Memory B cell (primary cell): ENCODE results near the gene RBM47.
"Not testable (repeated sequence)": the region's sequence is repeated elsewhere in the genome, so short reads cannot be mapped to it uniquely, and the experiment has no call there.

ENCODE experiments used
- ATAC-seq: fragments of 150-1000 bp; cut with Tn5 transposase; 2 replicates; pipeline ENCODE4 v1.10.0; 2021; ENCODE audit warnings: low read depth, mild to moderate bottlenecking, moderate library complexity
- DNase-seq, 2 donors: peaks; one replicate each; pipeline ENCODE4 v3.0.0; 2022; ENCODE audit warnings: low spot score in 2 of 2
- H3K27ac Mint-ChIP-seq: one replicate; pipeline ENCODE4 v1.8.0; 2022; ENCODE audit warnings: mild to moderate bottlenecking, moderate library complexity, mixed read lengths
- H3K27me3 Mint-ChIP-seq: one replicate; pipeline ENCODE4 v1.8.0; 2022; ENCODE audit warnings: mixed read lengths
- H3K36me3 Mint-ChIP-seq: one replicate; pipeline ENCODE4 v1.8.0; 2022; ENCODE audit warnings: mild to moderate bottlenecking, mixed read lengths
- H3K4me1 Mint-ChIP-seq: one replicate; pipeline ENCODE4 v1.8.0; 2022; ENCODE audit warnings: mixed read lengths
- H3K4me3 Mint-ChIP-seq: one replicate; pipeline ENCODE4 v1.8.0; 2022; ENCODE audit warnings: mild to moderate bottlenecking, moderate library complexity, mixed read lengths
- H3K9me3 Mint-ChIP-seq: one replicate; pipeline ENCODE4 v1.8.0; 2022; ENCODE audit warnings: mixed read lengths

The RBM47 gene

GRCh38 chr4:40573593-40574311 lies 55.9 kb downstream of the RBM47 start:
- H3K4me3 Mint-ChIP-seq = peak overlapping the region; percentile 68
- H3K4me1 Mint-ChIP-seq = peaks cover 30% of the 10 kb centered on the region
- H3K27ac Mint-ChIP-seq = peak overlapping the region; percentile 98
- peak; percentile 23 for ATAC-seq
- H3K9me3 Mint-ChIP-seq = no peaks in the 10 kb centered on the region
- DNase-seq = no peak
- H3K36me3 Mint-ChIP-seq = no peaks in the 10 kb centered on the region
- H3K27me3 Mint-ChIP-seq = no peaks in the 10 kb centered on the region

GRCh38 chr4:40572692-40573310 lies 56.9 kb downstream of the RBM47 start:
- Mint-ChIP-seq H3K4me1 (peaks cover 30% of the 10 kb centered on the region), H3K4me3 (peak overlapping the region; percentile 34), H3K9me3 (no peaks in the 10 kb centered on the region)

GRCh38 chr4:40571208-40571607 lies 58.5 kb downstream of the RBM47 start:
- Mint-ChIP-seq H3K27me3 (no peaks in the 10 kb centered on the region), H3K36me3 (no peaks in the 10 kb centered on the region), H3K4me1 (peaks cover 16% of the 10 kb centered on the region), H3K27ac (no peak overlapping the region), H3K9me3 (no peaks in the 10 kb centered on the region), H3K4me3 (no peak overlapping the region)
- DNase-seq (no peak), ATAC-seq (no peak)

More at GRCh38 chr4:40572692-40573310, 56.9 kb downstream of the RBM47 start:
- Mint-ChIP-seq H3K27me3 (no peaks in the 10 kb centered on the region), H3K36me3 (no peaks in the 10 kb centered on the region), H3K27ac (peak overlapping the region; percentile 84)
- ATAC-seq (no peak), DNase-seq (peak in 1 of 2 donors; percentile 15)

- no peak for ATAC-seq
- H3K4me3 Mint-ChIP-seq = no peak overlapping the region
- no peaks in the 10 kb centered on the region for H3K9me3 Mint-ChIP-seq
- no peaks in the 10 kb centered on the region for H3K36me3 Mint-ChIP-seq
- H3K27me3 Mint-ChIP-seq = no peaks in the 10 kb centered on the region
- H3K4me1 Mint-ChIP-seq = peaks cover 16% of the 10 kb centered on the region
- DNase-seq = no peak
- no peak overlapping the region for H3K27ac Mint-ChIP-seq
Observed at GRCh38 chr4:40570348-40571077, 59.2 kb downstream of the RBM47 start.

- DNase-seq = no peak
- Mint-ChIP-seq H3K9me3 (no peaks in the 10 kb centered on the region), H3K27ac (peak overlapping the region; percentile 33), H3K27me3 (no peaks in the 10 kb centered on the region), H3K4me1 (peaks cover 21% of the 10 kb centered on the region), H3K36me3 (no peaks in the 10 kb centered on the region), H3K4me3 (no peak overlapping the region)
- ATAC-seq = no peak
Observed at GRCh38 chr4:40564815-40565483, 64.7 kb downstream of the RBM47 start.

- H3K9me3 Mint-ChIP-seq = no peaks in the 10 kb centered on the region
Observed at GRCh38 chr4:40564004-40564403, 65.7 kb downstream of the RBM47 start.

GRCh38 chr4:40563401-40563800 lies 66.3 kb downstream of the RBM47 start:
- peaks cover 26% of the 10 kb centered on the region for H3K4me1 Mint-ChIP-seq
- no peaks in the 10 kb centered on the region for H3K36me3 Mint-ChIP-seq
- no peak overlapping the region for H3K27ac Mint-ChIP-seq
- H3K4me3 Mint-ChIP-seq = no peak overlapping the region
- ATAC-seq (no peak), DNase-seq (no peak)
- H3K9me3 Mint-ChIP-seq = no peaks in the 10 kb centered on the region
- no peaks in the 10 kb centered on the region for H3K27me3 Mint-ChIP-seq

More at GRCh38 chr4:40564004-40564403, 65.7 kb downstream of the RBM47 start:
- Mint-ChIP-seq H3K36me3 (no peaks in the 10 kb centered on the region), H3K4me1 (peaks cover 26% of the 10 kb centered on the region), H3K4me3 (no peak overlapping the region), H3K27me3 (no peaks in the 10 kb centered on the region), H3K27ac (no peak overlapping the region)
- DNase-seq (no peak), ATAC-seq (peak; percentile 26)

GRCh38 chr4:40562681-40563080 lies 67.0 kb downstream of the RBM47 start:
- no peaks in the 10 kb centered on the region for H3K9me3 Mint-ChIP-seq
- ATAC-seq (no peak), DNase-seq (no peak)
- no peak overlapping the region for H3K27ac Mint-ChIP-seq
- H3K36me3 Mint-ChIP-seq = no peaks in the 10 kb centered on the region
- H3K27me3 Mint-ChIP-seq = no peaks in the 10 kb centered on the region
- H3K4me1 Mint-ChIP-seq = peaks cover 26% of the 10 kb centered on the region
- H3K4me3 Mint-ChIP-seq = no peak overlapping the region

- H3K27me3 Mint-ChIP-seq = no peaks in the 10 kb centered on the region
- ATAC-seq = no peak
- H3K4me1 Mint-ChIP-seq = peaks cover 26% of the 10 kb centered on the region
- H3K4me3 Mint-ChIP-seq = no peak overlapping the region
- H3K9me3 Mint-ChIP-seq = no peaks in the 10 kb centered on the region
- no peak for DNase-seq
- no peak overlapping the region for H3K27ac Mint-ChIP-seq
- no peaks in the 10 kb centered on the region for H3K36me3 Mint-ChIP-seq
Observed at GRCh38 chr4:40562208-40562607, 67.5 kb downstream of the RBM47 start.

GRCh38 chr4:40561543-40562177 lies 68.0 kb downstream of the RBM47 start:
- peaks cover 26% of the 10 kb centered on the region for H3K4me1 Mint-ChIP-seq
- not testable (repeated sequence) for H3K4me3 Mint-ChIP-seq, ATAC-seq, DNase-seq, H3K27ac Mint-ChIP-seq, H3K9me3 Mint-ChIP-seq, H3K27me3 Mint-ChIP-seq, H3K36me3 Mint-ChIP-seq

GRCh38 chr4:40559585-40560465 lies 69.8 kb downstream of the RBM47 start:
- no peak overlapping the region for H3K4me3 Mint-ChIP-seq
- ATAC-seq (no peak), DNase-seq (no peak)
- H3K9me3 Mint-ChIP-seq = no peaks in the 10 kb centered on the region
- H3K4me1 Mint-ChIP-seq = peaks cover 21% of the 10 kb centered on the region
- H3K36me3 Mint-ChIP-seq = no peaks in the 10 kb centered on the region
- peak overlapping the region; percentile 35 for H3K27ac Mint-ChIP-seq
- no peaks in the 10 kb centered on the region for H3K27me3 Mint-ChIP-seq

- Mint-ChIP-seq H3K27ac (no peak overlapping the region), H3K4me1 (peaks cover 21% of the 10 kb centered on the region)
- no peak for ATAC-seq
Observed at GRCh38 chr4:40557736-40558135, 71.9 kb downstream of the RBM47 start.

More at GRCh38 chr4:40557736-40558135, 71.9 kb downstream of the RBM47 start:
- no peak for DNase-seq
- Mint-ChIP-seq H3K9me3 (no peaks in the 10 kb centered on the region), H3K27me3 (no peaks in the 10 kb centered on the region), H3K36me3 (no peaks in the 10 kb centered on the region), H3K4me3 (no peak overlapping the region)
